ENCODE data around the gene LIPH. TPM values are rescaled to one million over a fixed set of nuclear protein-coding genes. Genes with fewer than 3 reads are reported as not detected.

Gene LIPH
- total RNA-seq, 4 donors from 2014 or later: 31.6 to 115 (median 74.7) TPM

- WGBS, 2 donors (ENCODE audit: low coverage in 1 of 2): 20 to 52% methylated on average over 1 to 3 of the region's 3 CpGs
- no peak for TF ChIP-seq POLR2A (IDR thresholded peaks at IDR 0.05)
- no peak for TF ChIP-seq CTCF (IDR thresholded peaks at IDR 0.05)
- no peak for TF ChIP-seq POLR2AphosphoS5 (IDR thresholded peaks at IDR 0.05)
- no peak for TF ChIP-seq EP300 (IDR thresholded peaks at IDR 0.05; ENCODE audit: low read depth)
- peaks cover 0 to 10% (median 0%) of the 10 kb centered on the region in 4 donors for H3K4me1 ChIP-seq
- H3K4me3 ChIP-seq: no peak overlapping the region
- no peak overlapping the region for H3K27ac ChIP-seq
- H3K9me3 ChIP-seq: no peaks in the 10 kb centered on the region
- peaks cover 0 to 9% (median 0%) of the 10 kb centered on the region in 4 donors for H3K36me3 ChIP-seq
- no peak for DNase-seq
- H3K27me3 ChIP-seq: no peaks in the 10 kb centered on the region
- in situ Hi-C loops (cut with MboI; ENCODE audit: low pct_ligation_motif_present in 1 of 4, low pct_unique_long_range_greater_than_20kb in 1 of 4, low sequenced_read_pairs in 3 of 4): no loop called here
- intact Hi-C loops (cut with DNase I; ENCODE audit: low total_unique reads): no loop called here
These were observed 47.8 kb downstream of the LIPH start for GRCh38 chr3:185504636-185505035.

GRCh38 chr3:185503521-185503920 lies 48.9 kb downstream of the LIPH start:
- 53% methylated on average over 1 of the region's 1 CpG; no CpG with 5 or more reads in 1 of the 2 donors for WGBS, 2 donors (ENCODE audit: low coverage in 1 of 2)
- Histone ChIP-seq H3K36me3 (peaks cover 0 to 7% (median 0%) of the 10 kb centered on the region in 4 donors), H3K4me1 (peaks cover 0 to 16% (median 0%) of the 10 kb centered on the region in 4 donors), H3K27me3 (no peaks in the 10 kb centered on the region), H3K4me3 (no peak overlapping the region), H3K9me3 (no peaks in the 10 kb centered on the region), H3K27ac (peak overlapping the region in 1 of 4 donors; percentile 3)
- no peak for TF ChIP-seq CTCF (IDR thresholded peaks at IDR 0.05)
- in situ Hi-C loops (cut with MboI; ENCODE audit: low pct_ligation_motif_present in 1 of 4, low pct_unique_long_range_greater_than_20kb in 1 of 4, low sequenced_read_pairs in 3 of 4) (no loop called here), intact Hi-C loops (cut with DNase I; ENCODE audit: low total_unique reads) (no loop called here)
- DNase-seq: peak; percentile 28

- H3K9me3 ChIP-seq: no peaks in the 10 kb centered on the region
- no peak overlapping the region for H3K4me3 ChIP-seq
- no peak overlapping the region for H3K27ac ChIP-seq
- peaks cover 0 to 2% (median 0%) of the 10 kb centered on the region in 4 donors for H3K36me3 ChIP-seq
- DNase-seq: no peak
- no peak for TF ChIP-seq EP300 (IDR thresholded peaks at IDR 0.05; ENCODE audit: low read depth)
- TF ChIP-seq POLR2A (IDR thresholded peaks at IDR 0.05): no peak
- TF ChIP-seq CTCF (IDR thresholded peaks at IDR 0.05): no peak
- no peak for TF ChIP-seq POLR2AphosphoS5 (IDR thresholded peaks at IDR 0.05)
- peaks cover 0 to 16% (median 0%) of the 10 kb centered on the region in 4 donors for H3K4me1 ChIP-seq
- intact Hi-C loops (cut with DNase I; ENCODE audit: low total_unique reads): no loop called here
- 68% methylated on average over 3 of the region's 3 CpGs; no CpG with 5 or more reads in 1 of the 2 donors for WGBS, 2 donors (ENCODE audit: low coverage in 1 of 2)
- H3K27me3 ChIP-seq: no peaks in the 10 kb centered on the region
- in situ Hi-C loops (cut with MboI; ENCODE audit: low pct_ligation_motif_present in 1 of 4, low pct_unique_long_range_greater_than_20kb in 1 of 4, low sequenced_read_pairs in 3 of 4): no loop called here
These were observed 49.4 kb downstream of the LIPH start for GRCh38 chr3:185502987-185503386.

GRCh38 chr3:185498503-185499396 lies 53.6 kb downstream of the LIPH start, which contains the start of gene TMEM41A:
TMEM41A (minus strand) TSS chr3:185499035; CDS start chr3:185498961, 74 bp downstream.
- TF ChIP-seq POLR2A (IDR thresholded peaks at IDR 0.05): peak; percentile 95
- peak in 1 of 5 experiments; percentile 3 for TF ChIP-seq CTCF (IDR thresholded peaks at IDR 0.05)
- no peak for TF ChIP-seq EP300 (IDR thresholded peaks at IDR 0.05; ENCODE audit: low read depth)
- peak; percentile 96 to 98 (median 98) for TF ChIP-seq POLR2AphosphoS5 (IDR thresholded peaks at IDR 0.05)
- Histone ChIP-seq H3K4me1 (peaks cover 10 to 28% (median 11%) of the 10 kb centered on the region in 4 donors), H3K4me3 (peak within 1 kb of the TSS; percentile 55 to 100 (median 78)), H3K36me3 (peaks cover 0 to 23% (median 9%) of the 10 kb centered on the region in 4 donors), H3K27me3 (no peaks in the 10 kb centered on the region), H3K27ac (peak within 1 kb of the TSS; percentile 90 to 96 (median 92)), H3K9me3 (no peaks in the 10 kb centered on the region)
- WGBS, 2 donors (ENCODE audit: low coverage in 1 of 2): 0 to 2% methylated on average over 11 to 73 of the region's 82 CpGs
- intact Hi-C loops (cut with DNase I; ENCODE audit: low total_unique reads) (no loop called here), in situ Hi-C loops (cut with MboI; ENCODE audit: low pct_ligation_motif_present in 1 of 4, low pct_unique_long_range_greater_than_20kb in 1 of 4, low sequenced_read_pairs in 3 of 4) (loop anchor here in 1 of 4 donors (5.0 kb wide), 1 partner anchor 89 kb away; the partner anchor contains the start of gene SENP2)
- peak; percentile 96 for DNase-seq

Measured in transverse colon (tissue), 4 donors.